A673 (cell line): ENCODE results near the gene ORAI3. TPM values are rescaled to one million over a fixed set of nuclear protein-coding genes. Genes with fewer than 3 reads are reported as not detected.

Source experiments
- BruUV-seq: library from RNA; stranded (reverse); fragments of 400-500 nt; replicated peaks from 2 replicates; lab custom pipeline; 2021; lab: Mats Ljungman, UMichigan
- CTCF ChIA-PET: fragments of 300-600 bp; sonication (Branson Sonifier 250); formaldehyde crosslinking; loops from one replicate; lab custom pipeline; 2022; ENCODE audit warnings: antibody characterized with exemption; lab: Charles Lee
- POLR2A ChIA-PET: fragments of 300-600 bp; sonication (Branson Sonifier 250); formaldehyde crosslinking; loops from one replicate; lab custom pipeline; 2022; ENCODE audit warnings: antibody characterized with exemption; ENCODE audit not compliant: low non-redundant PET; lab: Charles Lee
- DNase-seq: peaks from one replicate; pipeline ENCODE4 v3.0.0-alpha.2; 2015; ENCODE audit warnings: low spot score
- H3K27ac ChIP-seq: fragments of 200-600 bp; sonication (generic); 2 replicates; pipeline ENCODE4 v1.5.1; 2016; ENCODE audit warnings: mixed run types, low read depth, mild to moderate bottlenecking, mixed read lengths, antibody characterized with exemption, low read length; ENCODE audit not compliant: poor library complexity, severe bottlenecking
- H3K27me3 ChIP-seq: fragments of 200-600 bp; sonication (generic); replicated peaks from 2 replicates; pipeline ENCODE4 v1.6.1; 2017; ENCODE audit warnings: mixed run types, low read depth, mild to moderate bottlenecking, mixed read lengths, antibody characterized with exemption, low read length; ENCODE audit not compliant: insufficient read depth, poor library complexity
- H3K36me3 ChIP-seq: fragments of 200-600 bp; sonication (generic); 2 replicates; pipeline ENCODE4 v1.6.1; 2016; ENCODE audit warnings: mixed run types, mild to moderate bottlenecking, mixed read lengths, antibody characterized with exemption, low read length; ENCODE audit not compliant: insufficient read depth, poor library complexity, severe bottlenecking
- H3K4me1 ChIP-seq: fragments of 200-600 bp; sonication (generic); 2 replicates; pipeline ENCODE4 v1.6.1; 2017; ENCODE audit warnings: mixed run types, mild to moderate bottlenecking, mixed read lengths, antibody characterized with exemption, low read length; ENCODE audit not compliant: insufficient read depth, poor library complexity, severe bottlenecking
- H3K4me3 ChIP-seq: fragments of 200-600 bp; sonication (generic); 2 replicates; pipeline ENCODE4 v1.5.1; 2016; ENCODE audit warnings: low read depth, mixed run types, mild to moderate bottlenecking, mixed read lengths, low read length; ENCODE audit not compliant: poor library complexity, severe bottlenecking
- H3K9me3 ChIP-seq: fragments of 200-600 bp; sonication (generic); 2 replicates; pipeline ENCODE4 v1.6.1; 2016; ENCODE audit warnings: mixed run types, low read depth, mild to moderate bottlenecking, mixed read lengths, antibody characterized with exemption, low read length; ENCODE audit not compliant: poor library complexity, severe bottlenecking
- CTCF ChIP-seq: fragments of 300-800, 200-600 bp; sonication (generic); conservative IDR thresholded peaks from 2 replicates; pipeline ENCODE4 v1.5.1; 2017; ENCODE audit warnings: low read depth, mild to moderate bottlenecking, antibody characterized with exemption, low read length, moderate library complexity, mixed read lengths
- EZH2 ChIP-seq: fragments of 200-600 bp; sonication (generic); IDR thresholded peaks from 2 replicates; pipeline ENCODE4 v1.6.1; 2017; ENCODE audit warnings: borderline replicate concordance, low read depth, mild to moderate bottlenecking, mixed read lengths, antibody characterized with exemption, low read length; ENCODE audit not compliant: poor library complexity, severe bottlenecking
- intact Hi-C: fragments of 100-400 bp; cut with micrococcal nuclease; formaldehyde crosslinking; loops from one replicate; pipeline ENCODE4 v1.10.0; 2022; ENCODE audit not compliant: unreplicated experiment
- total RNA-seq: library from RNA; stranded (reverse); gene quantifications from 2 replicates; pipeline ENCODE4 v1.2.3, GENCODE V29; 2021

ORAI3 gene
- total RNA-seq, 1 experiment from 2014 or later: 2.1 TPM

GRCh38 chr16:30998852-30999761 lies 50.2 kb downstream of the ORAI3 start:
- intact Hi-C loops: loop anchor here (5.0 kb wide), 1 partner anchor 143 kb away; no protein-coding TSS in a partner anchor
- no peak for TF ChIP-seq CTCF
- TF ChIP-seq EZH2: no peak
- Histone ChIP-seq H3K4me3 (no peak overlapping the region), H3K36me3 (no peaks in the 10 kb centered on the region), H3K9me3 (no peaks in the 10 kb centered on the region), H3K4me1 (no peaks in the 10 kb centered on the region), H3K27ac (no peak overlapping the region), H3K27me3 (no peaks in the 10 kb centered on the region)
- ChIA-PET CTCF (no interaction called here), POLR2A (interaction anchor here (0.5 kb wide), 1 partner anchor 51 kb away, joined by 3 read pairs; no protein-coding TSS in a partner anchor)
- no TSS peak for BruUV-seq
- DNase-seq: no peak

- TF ChIP-seq CTCF: no peak
- TF ChIP-seq EZH2: no peak
- H3K4me3 ChIP-seq: no peak overlapping the region
- no peaks in the 10 kb centered on the region for H3K9me3 ChIP-seq
- no peaks in the 10 kb centered on the region for H3K27me3 ChIP-seq
- intact Hi-C loops: no loop called here
- no peak for DNase-seq
- POLR2A ChIA-PET: no interaction called here
- H3K36me3 ChIP-seq: no peaks in the 10 kb centered on the region
- H3K27ac ChIP-seq: no peak overlapping the region
- no TSS peak for BruUV-seq
- CTCF ChIA-PET: no interaction called here
- no peaks in the 10 kb centered on the region for H3K4me1 ChIP-seq
Observed at GRCh38 chr16:31000671-31001382, 52.0 kb downstream of the ORAI3 start.

GRCh38 chr16:31001507-31002249 lies 52.8 kb downstream of the ORAI3 start:
- ChIA-PET POLR2A (no interaction called here), CTCF (no interaction called here)
- DNase-seq: no peak
- no TSS peak for BruUV-seq
- Histone ChIP-seq H3K9me3 (no peaks in the 10 kb centered on the region), H3K27ac (no peak overlapping the region), H3K27me3 (no peaks in the 10 kb centered on the region), H3K4me3 (no peak overlapping the region), H3K4me1 (no peaks in the 10 kb centered on the region), H3K36me3 (no peaks in the 10 kb centered on the region)
- intact Hi-C loops: no loop called here
- TF ChIP-seq EZH2 (no peak), CTCF (no peak)
